KBM-7 (cell line): Measurements from ENCODE around the gene LRPAP1.

ENCODE experiments used
- DNase-seq: peaks from one replicate; pipeline ENCODE4 v3.0.0-alpha.2; 2015
- in situ Hi-C: fragments of 300-500 bp; cut with MboI; formaldehyde crosslinking; loops from 2 replicates; pipeline ENCODE4 v1.14.3; 2020; ENCODE audit warnings: low sequenced_read_pairs, low pct_unique_long_range_greater_than_20kb, mixed read lengths

The LRPAP1 gene

DNA sequence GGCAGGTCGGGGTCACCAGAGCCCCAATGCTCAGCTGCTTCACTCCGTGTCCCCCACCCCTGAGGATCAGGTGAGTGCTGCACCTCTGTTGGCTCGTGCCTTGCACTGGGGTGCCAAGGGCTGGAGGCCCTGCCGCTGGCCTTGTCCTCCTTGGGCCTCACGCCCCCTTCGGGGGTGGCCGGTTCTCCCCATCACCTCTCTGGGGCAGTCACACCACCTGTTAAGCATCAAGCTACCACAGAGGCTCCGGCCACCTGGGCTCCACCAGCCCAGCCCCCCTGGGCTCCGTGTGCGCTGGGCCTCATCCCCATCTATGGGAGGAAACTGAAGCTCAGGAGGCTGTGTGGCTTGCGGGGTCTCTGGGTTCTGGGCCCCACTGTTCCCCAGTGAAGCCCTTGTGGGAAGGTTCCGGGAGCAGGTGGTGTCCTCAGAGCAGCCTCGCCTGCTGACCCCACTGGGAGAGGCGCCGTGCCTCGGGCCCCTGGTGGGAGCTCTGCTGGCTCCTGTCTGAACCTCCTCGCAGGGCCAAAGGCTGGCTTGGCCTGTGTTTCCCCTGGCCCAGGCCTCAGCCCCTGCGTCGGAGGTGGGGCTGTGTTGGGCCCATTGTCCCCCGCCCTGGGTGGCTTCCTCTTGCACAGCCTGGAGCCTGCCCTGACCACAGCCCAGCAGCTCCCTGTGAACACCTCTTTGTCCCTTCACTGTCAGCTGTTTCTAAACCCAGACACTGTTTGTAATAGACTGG is 38.3 kb downstream of the LRPAP1 start:
- no peak for DNase-seq
- in situ Hi-C loops = no loop called here

DNA sequence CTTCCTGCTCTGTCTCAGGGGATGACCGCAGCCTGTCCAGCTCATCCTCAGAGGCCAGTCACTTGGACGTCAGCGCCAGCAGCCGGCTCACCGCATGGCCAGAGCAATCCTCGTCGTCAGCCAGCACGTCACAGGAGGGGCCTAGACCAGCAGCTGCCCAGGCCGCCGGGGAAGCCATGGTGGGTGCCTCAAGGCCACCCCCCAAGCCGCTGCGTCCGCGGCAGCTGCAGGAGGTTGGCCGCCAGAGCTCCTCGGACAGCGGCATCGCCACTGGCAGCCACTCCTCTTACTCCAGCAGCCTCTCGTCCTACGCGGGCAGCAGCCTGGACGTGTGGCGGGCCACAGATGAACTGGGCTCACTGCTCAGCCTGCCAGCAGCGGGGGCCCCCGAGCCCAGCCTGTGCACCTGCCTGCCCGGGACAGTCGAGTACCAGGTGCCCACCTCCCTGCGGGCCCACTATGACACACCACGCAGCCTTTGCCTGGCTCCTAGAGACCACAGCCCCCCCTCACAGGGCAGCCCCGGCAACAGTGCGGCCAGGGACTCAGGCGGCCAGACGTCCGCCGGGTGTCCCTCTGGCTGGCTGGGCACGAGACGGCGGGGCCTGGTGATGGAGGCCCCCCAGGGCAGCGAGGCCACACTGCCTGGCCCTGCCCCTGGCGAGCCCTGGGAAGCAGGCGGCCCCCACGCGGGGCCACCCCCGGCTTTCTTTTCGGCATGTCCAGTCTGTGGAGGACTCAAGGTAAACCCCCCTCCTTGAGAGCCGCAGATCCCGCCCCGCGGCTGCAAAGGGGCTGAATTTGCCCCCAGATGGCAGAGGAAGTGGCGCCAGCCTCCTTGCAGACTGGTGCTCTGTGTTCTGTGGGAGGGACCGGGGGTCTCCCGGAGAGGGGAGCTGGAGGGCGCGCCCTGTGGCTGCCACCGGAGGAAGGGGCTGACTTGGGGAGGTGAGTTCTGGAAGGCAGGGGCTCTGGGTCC is 39.2 kb downstream of the LRPAP1 start:
- in situ Hi-C loops = no loop called here
- DNase-seq = no peak

DNA sequence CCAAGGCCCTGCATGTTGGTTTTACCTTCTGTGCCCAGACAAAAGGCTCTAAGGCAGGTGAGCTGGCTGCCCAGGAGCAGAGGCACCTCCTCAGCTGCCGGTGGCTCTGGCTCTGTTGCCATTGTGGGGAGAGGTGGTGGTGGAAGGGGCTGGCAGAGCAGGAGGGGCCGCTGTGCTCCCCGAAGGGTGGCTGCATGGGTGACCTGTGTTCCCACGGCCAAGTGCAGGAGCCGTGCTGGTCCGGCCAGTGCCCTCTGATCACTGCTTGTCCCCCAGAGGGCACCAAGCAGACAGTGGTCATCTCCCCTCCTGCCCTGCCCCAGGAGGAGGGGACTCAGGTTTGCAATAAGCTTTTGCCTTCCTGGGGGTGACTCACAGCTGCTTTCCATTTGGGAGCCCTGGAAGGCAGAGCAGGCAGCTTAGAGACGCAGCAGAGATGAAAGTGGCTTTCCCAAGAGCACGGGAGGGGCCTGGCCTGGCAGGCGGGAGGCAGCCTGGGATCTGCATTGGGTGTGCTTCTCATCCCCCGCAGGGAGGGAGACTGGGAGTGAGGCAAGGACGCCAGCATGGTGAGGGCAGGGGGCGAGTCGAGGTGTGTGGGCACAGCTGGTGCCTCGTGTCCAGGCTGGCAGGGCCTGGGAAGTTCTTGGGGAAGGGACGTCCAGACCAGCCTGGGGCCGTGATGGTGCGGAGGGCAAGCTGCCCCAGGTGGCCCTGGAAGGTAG is 40.4 kb downstream of the LRPAP1 start:
- DNase-seq = no peak
- in situ Hi-C loops = no loop called here

DNA sequence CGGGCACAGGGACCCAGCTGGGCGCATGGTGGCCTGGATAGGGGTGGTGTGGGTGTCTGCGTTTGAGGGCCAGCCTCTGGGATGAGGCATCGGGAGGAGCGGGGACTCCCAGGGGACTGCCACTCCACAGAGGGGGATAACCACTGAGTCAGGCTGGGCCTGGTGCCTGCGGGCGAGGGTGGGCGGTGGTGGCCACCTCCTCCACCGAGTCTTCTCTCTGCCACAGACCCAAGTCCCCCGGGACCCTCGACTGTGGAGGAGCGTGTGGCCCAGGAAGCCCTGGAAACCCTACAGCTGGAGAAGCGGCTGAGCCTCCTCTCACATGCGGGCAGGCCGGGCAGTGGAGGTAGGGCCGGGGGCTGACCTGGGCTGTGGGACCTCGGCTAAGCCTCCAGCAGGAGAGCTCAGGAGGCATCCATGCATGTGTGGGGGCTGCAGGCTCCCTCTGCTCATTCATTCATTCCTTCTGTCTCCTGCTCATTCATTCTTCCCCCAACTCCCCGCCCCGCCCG is 42.7 kb downstream of the LRPAP1 start:
- in situ Hi-C loops = no loop called here
- no peak for DNase-seq

DNA sequence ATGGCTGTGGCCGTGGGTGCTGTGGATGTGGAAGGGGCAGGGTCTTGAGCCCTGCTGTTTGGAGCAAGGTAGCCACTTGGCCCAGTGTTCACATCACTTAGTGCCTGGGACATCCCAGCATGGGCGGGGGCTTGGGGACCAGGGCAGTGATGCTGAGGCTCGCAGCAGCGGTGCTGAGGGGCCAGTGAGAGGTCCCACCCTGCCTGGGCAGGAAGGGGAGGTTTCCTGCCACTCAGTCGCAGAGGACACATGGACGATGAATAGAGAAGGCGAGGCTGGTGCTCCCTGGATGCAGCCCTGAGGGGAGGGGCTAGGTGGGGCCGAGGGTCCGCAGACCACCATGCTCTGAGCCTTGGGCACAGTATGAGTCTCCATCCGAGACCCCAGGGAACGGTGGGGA is 43.4 kb downstream of the LRPAP1 start:
- in situ Hi-C loops = no loop called here
- DNase-seq = no peak

DNA sequence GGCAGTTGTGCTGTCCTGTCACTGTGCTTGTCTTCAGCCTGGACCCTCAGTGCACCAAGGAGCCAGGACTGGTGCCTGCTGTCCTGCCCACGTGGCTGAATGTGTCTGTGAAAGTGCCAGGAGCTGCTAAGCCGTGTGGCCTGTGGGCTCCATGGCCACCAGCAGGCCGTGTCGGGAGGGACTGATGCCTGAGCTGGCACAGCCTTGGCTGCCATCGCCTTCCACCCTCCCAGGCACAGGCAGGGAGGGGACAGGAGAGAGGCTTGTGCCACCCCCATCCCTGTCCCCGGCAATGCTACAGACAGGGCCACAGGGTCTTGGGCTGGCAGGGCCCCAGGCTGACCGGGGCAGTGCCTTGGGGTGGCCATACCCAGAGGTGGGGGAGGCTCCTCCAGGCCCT is 44.4 kb downstream of the LRPAP1 start:
- in situ Hi-C loops = no loop called here
- DNase-seq = no peak

DNA sequence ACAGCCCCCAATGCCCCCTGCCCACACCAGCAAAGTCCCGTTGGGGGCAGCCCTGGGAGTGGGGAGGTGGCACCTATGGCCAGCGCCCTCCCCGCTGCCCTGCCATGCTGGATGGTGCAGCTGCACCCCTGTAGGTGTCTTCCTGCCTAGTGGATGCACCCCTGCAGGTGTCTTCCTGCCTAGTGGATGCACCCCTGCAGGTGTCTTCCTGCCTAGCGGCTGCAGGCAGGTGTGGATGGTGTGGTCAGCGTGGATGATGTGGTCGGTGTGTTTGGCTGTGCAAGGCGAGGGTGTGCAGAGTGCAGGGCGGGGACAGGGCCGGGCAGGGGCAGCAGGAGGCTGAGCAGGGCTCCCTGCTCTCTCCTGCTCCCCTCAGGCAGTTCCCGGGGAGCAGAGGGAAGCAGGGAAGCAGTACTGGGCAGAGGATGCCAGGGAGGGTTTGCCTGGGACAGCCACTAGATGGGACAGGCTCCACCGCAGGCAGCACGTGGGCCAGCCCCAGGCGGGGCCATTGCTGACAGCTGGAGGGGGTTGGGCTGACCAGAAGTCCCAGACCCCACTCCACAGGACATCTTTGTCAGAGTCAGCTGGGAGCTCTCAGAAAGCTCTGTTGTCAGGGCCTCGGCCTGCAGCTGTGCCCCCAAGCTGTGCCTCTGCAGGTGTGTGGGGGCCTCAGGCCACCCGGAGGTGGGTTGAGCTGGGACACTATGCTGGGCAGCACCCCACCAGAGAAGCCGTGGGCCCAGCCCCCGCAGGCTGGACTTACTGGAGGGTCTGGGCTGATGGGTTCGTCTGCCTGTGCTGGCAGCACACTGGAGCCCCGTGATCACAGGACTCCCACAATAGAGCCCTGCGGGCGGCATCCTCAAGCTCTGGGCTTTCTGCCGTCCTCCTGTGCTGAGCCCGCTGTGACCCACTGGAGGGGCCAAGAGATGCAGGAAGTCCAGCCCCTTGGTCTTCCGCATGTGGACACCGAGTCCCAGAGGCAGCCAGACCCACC is 45.4 kb downstream of the LRPAP1 start:
- in situ Hi-C loops = no loop called here
- DNase-seq = no peak

DNA sequence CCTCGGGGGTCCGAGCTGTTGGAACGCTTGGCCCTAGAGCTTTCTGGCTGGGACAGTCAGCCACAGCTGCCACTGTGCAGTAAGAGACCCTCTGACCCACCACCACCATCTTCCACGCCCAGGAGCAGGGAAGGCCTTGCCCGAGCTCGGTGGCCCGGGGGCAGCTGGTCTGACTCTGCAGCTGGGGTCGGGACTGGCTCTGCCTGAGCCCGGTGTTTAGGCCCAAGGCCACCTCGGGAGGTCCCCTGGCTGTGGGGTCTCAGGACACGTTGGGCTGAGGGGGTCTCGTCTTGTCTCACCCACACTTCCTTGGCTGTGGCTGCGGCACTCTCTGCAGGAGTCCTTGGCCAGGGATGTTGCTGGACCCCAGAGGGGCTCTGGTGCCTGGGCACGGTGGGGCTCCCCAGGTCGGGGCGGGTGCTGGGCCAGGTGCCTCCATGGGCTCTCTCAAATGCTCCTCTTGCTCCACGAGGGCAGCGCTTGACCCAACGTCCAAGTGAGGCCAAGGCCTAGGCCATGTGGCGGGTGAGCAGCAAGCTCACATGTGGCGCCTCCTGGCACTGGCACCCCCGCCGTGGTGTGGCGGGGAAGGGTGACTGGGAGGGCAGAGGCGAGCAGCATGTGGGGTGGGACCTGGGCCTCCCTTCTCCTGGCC is 46.2 kb downstream of the LRPAP1 start:
- in situ Hi-C loops = no loop called here
- DNase-seq = no peak

DNA sequence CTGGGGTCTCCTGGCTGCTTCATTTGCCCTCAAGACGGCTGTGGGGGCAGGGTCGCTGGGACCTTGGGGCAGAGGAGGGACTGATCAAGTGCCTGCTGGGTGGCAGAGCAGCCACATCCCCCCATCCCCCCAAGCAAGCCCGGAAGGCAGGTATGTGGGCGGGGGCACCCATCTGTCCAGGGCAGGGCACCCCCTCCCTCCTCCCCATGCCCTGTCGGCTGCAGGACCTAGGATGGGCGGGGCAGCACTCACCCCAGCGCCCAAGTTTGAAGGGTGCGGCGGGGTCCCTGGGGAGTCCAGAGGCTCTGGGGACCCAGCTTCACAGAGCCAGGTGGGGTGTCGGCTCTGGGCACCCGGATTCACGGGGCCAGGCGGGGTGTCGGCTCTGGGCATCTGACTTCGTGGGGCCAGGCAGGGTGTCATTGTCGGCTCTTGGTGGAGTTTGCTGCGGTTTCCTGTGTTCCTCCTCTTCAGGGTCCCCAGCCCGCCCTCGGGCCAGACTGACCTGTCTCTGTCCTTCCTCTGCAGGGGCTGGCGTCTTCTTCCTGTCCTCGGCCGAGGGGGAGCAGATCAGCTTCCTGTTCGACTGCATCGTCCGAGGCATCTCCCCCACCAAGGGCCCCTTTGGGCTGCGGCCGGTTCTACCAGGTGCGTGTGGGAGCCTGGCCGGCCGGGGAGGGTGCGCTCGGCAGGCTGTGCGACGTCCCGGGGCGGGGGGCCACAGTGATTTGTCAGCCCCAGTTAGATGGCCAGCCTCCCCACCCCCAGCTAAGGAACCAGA is 47.0 kb downstream of the LRPAP1 start:
- in situ Hi-C loops = no loop called here
- peak; percentile 48 for DNase-seq

DNA sequence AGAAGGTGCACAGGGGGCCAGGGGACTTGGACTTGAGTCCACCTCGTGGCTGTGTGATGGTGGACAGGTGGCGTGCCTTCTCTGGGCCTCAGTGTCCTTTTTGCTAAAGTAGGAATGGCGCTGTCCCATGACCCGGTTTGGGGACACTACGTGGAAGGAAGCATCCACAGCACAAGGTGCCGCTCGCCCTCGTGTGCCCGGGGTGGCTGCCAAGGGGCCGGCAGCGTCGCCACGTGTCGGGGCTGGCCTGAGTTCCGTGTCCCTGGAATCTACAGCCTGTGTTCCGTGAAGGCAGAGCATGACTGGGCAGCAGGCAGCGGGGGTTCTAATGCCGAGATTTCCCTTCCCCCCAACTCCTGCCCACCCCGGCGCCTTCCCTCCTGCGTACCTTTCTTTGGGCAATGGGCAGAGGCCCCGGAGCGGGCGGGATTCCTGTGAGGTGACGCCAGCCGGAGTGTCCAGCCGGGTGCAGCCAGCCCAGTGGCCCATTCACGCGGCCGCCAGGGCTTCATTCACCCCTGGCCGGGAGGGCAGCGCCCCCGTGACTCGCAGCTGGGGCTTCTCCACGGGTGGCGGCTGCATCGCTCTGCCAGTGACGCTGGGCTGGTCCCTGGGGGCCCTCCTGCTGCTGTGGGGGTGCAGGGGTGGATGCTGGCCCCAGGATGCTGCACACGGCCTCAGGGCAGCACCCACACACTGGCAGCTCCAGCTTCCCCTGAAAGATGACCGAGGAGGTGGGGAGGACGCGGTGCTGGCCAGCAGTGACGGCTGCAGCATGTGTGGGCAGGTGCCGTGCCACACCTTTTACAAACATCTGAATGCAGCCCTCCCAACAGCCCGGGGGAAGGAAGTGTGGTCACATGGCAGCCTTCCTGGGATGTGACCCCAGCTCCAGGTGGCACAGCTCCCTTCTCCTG is 47.9 kb downstream of the LRPAP1 start:
- DNase-seq = no peak

DNA sequence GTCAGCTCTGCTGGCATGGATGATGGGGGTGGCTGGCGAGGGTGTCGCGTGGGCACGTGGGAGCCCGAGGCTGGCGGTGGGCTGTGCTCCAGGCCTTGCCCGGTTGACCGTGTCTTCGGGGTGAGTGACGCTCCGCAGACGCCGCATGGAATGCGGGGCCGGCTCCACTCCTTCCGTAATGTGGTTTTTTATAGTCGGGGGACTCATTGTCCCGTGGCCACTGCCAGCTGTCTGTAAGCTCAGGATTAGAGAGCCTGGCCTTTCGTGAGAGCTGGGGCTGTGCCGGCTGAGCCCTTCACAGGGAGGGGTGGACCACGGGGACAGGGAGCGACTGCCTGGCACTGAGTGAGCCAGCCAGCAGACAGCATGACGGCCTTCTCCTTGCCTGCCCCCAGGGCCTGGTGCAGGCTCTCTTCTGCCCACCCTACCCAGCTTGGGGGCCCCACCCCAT is 48.7 kb downstream of the LRPAP1 start:
- in situ Hi-C loops = no loop called here

More for the DNA sequence above, 47.9 kb downstream of the LRPAP1 start:
- in situ Hi-C loops = no loop called here

DNA sequence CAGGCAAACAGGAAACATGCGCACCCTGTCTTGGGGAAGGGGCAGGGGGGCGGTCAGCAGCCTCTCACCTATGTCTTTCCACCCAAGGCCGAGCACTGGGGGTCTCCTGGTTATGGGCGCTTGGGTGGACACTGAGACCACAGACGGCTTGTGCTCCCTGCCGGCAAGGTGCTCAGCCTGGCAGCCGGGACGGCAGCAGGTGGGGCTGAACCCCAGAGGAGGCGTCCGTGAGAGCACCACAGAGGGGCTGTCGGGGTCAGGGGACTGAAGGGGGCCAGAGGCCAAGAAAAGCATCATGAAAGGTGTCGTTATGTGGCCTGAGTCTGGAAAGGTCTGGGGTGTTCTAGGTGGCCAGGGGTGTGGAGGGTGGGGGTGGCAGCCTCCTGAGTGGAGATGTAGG is 49.5 kb downstream of the LRPAP1 start:
- no peak for DNase-seq
- in situ Hi-C loops = no loop called here

More for the DNA sequence above, 48.7 kb downstream of the LRPAP1 start:
- peak; percentile 27 for DNase-seq

DNA sequence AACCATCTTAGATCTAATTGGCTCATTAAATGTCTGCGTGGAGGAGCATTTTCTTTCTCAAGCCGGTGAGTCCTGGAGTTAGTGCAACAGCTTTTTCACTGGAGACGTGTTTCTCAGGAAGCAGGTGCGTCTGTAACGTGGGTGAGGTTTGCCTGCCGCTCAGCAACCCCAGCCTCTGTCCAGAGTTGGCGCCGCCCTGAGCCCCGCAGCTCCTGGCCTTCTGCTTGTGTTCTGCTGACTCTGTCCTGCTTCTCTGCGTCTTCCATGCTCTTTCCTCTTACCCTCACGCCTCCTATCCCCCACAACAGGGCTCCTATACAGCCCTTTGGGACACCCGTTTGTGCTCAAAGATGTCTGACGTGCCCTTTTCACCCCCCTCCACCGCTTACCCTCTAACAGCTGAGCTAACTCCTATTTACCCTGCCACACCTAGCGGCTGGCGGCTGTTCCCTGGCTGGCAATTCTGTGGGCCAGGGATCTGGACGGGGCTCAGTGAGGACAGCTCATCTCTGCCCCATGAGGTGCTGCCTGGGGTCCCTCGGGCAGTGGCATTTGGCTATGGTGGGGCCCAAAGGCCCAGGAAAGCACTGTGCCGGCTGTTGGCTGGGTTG is 50.3 kb downstream of the LRPAP1 start:
- in situ Hi-C loops = no loop called here
- DNase-seq = no peak

DNA sequence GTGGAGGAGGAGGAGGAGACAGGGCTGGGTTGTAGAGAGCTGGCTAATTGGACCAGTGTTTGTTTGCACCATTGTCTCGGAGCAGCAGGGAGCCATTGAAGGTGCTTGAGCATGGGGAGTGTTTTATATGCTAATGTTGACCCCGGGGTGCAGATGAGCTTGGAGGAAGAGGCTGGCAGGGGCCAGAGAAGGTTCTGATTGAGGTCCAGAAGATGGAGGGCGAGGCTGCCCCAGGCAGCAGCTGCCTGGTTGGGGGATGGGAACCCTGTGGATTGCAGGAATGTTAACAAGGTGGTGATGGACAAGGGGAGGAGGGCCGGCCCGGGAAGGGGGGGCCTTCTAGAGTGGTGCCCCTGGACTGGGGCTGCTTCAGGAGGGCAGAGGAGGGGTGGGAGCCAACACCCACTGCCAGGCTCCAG is 51.1 kb downstream of the LRPAP1 start:
- DNase-seq = no peak
- in situ Hi-C loops = no loop called here

DNA sequence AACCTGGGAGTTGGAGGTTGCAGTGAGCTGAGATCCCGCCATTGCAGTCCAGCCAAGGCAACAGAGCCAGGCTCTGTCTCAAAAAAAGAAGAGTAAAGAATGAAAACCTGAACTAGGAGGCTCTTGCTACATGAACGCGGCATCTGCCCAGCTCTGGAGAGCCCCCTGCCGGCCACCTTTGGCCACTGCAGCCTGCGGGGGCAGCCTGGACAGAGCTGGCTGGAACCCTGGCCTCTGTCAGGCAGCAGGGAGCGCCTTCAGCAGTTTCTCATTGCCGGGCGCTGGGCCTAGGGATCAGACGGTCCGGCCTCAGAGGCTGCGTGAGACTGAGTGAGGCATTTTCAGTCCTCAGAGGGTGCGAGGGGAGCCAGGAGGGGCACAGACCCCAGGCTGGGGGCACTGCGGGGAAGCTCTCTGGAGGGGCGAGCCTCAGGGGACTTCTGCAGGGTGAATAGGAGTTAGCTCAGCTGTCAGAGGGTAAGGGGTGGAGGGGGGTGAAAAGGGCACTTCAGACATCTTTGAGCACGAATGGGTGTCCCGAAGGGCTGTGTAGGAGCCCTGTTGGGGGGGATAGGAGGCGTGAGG is 51.6 kb downstream of the LRPAP1 start:
- in situ Hi-C loops = no loop called here
- peak; percentile 86 for DNase-seq
